ENCODE data around the gene NXNL1. TPM values are rescaled to one million over a fixed set of nuclear protein-coding genes. Genes with fewer than 3 reads are reported as not detected.
"Not testable (repeated sequence)": the region's sequence is repeated elsewhere in the genome, so short reads cannot be mapped to it uniquely, and the experiment has no call there.

The NXNL1 gene
- total RNA-seq, 1 donor from 2014 or later, result not detected

GRCh38 chr19:17486545-17487240 is 26.0 kb upstream of the NXNL1 start:
- DNase-seq (ENCODE audit: low read depth in 2 of 2), result no peak

- no peak for DNase-seq (ENCODE audit: low read depth in 2 of 2)
These were observed 23.9 kb upstream of the NXNL1 start for GRCh38 chr19:17484520-17485185.

GRCh38 chr19:17483605-17484002 is 22.9 kb upstream of the NXNL1 start:
- no peak for DNase-seq (ENCODE audit: low read depth in 2 of 2)

GRCh38 chr19:17482877-17483604 is 22.3 kb upstream of the NXNL1 start:
- no peak for DNase-seq (ENCODE audit: low read depth in 2 of 2)

- DNase-seq (ENCODE audit: low read depth in 2 of 2), result no peak
These were observed 21.3 kb upstream of the NXNL1 start for GRCh38 chr19:17481986-17482385.

- DNase-seq (ENCODE audit: low read depth in 2 of 2), result no peak
These were observed 18.6 kb upstream of the NXNL1 start for GRCh38 chr19:17479325-17479791.

- no peak for DNase-seq (ENCODE audit: low read depth in 2 of 2)
These were observed 14.9 kb upstream of the NXNL1 start for GRCh38 chr19:17475541-17476115.

- not testable (repeated sequence) for DNase-seq (ENCODE audit: low read depth in 2 of 2)
These were observed 14.3 kb upstream of the NXNL1 start for GRCh38 chr19:17475011-17475540.

- DNase-seq (ENCODE audit: low read depth in 2 of 2), result peak in 1 of 2 donors; percentile 83
These were observed 12.3 kb upstream of the NXNL1 start for GRCh38 chr19:17473041-17473440.

- no peak for DNase-seq (ENCODE audit: low read depth in 2 of 2)
These were observed 10.8 kb upstream of the NXNL1 start for GRCh38 chr19:17471410-17472125.

- peak; percentile 98 to 99 for DNase-seq (ENCODE audit: low read depth in 2 of 2)
These were observed 9.5 kb upstream of the NXNL1 start, which contains the start of gene SLC27A1 for GRCh38 chr19:17470068-17470841. SLC27A1 (plus strand) TSS chr19:17470524; CDS start chr19:17470541, 17 bp downstream.

- DNase-seq (ENCODE audit: low read depth in 2 of 2), result peak; percentile 84 to 94
These were observed 8.8 kb upstream of the NXNL1 start for GRCh38 chr19:17469481-17470067.

- DNase-seq (ENCODE audit: low read depth in 2 of 2), result peak in 1 of 2 donors; percentile 18
These were observed 8.4 kb upstream of the NXNL1 start for GRCh38 chr19:17469092-17469480.

GRCh38 chr19:17468302-17469091 is 7.8 kb upstream of the NXNL1 start:
- no peak for DNase-seq (ENCODE audit: low read depth in 2 of 2)

- no peak for DNase-seq (ENCODE audit: low read depth in 2 of 2)
These were observed 7.0 kb upstream of the NXNL1 start for GRCh38 chr19:17467471-17468301.

- DNase-seq (ENCODE audit: low read depth in 2 of 2), result no peak
These were observed 5.7 kb upstream of the NXNL1 start for GRCh38 chr19:17466487-17466850.

GRCh38 chr19:17458970-17459369 is 1.8 kb downstream of the NXNL1 start:
- DNase-seq (ENCODE audit: low read depth in 2 of 2), result no peak

- DNase-seq (ENCODE audit: low read depth in 2 of 2), result no peak
These were observed 3.1 kb downstream of the NXNL1 start for GRCh38 chr19:17457616-17458015.
